ENCODE data around the gene ADGRG3.

The ADGRG3 gene

GRCh38 chr16:57686577-57686976 lies 18.5 kb downstream of the ADGRG3 start:
- DNase-seq (ENCODE audit: low spot score) = no peak
- TF ChIP-seq, protein P1, sequence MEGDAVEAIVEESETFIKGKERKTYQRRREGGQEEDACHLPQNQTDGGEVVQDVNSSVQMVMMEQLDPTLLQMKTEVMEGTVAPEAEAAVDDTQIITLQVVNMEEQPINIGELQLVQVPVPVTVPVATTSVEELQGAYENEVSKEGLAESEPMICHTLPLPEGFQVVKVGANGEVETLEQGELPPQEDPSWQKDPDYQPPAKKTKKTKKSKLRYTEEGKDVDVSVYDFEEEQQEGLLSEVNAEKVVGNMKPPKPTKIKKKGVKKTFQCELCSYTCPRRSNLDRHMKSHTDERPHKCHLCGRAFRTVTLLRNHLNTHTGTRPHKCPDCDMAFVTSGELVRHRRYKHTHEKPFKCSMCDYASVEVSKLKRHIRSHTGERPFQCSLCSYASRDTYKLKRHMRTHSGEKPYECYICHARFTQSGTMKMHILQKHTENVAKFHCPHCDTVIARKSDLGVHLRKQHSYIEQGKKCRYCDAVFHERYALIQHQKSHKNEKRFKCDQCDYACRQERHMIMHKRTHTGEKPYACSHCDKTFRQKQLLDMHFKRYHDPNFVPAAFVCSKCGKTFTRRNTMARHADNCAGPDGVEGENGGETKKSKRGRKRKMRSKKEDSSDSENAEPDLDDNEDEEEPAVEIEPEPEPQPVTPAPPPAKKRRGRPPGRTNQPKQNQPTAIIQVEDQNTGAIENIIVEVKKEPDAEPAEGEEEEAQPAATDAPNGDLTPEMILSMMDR (IDR thresholded peaks at IDR 0.05; ENCODE audit: extremely low read depth, missing control alignments) = no peak

DNA sequence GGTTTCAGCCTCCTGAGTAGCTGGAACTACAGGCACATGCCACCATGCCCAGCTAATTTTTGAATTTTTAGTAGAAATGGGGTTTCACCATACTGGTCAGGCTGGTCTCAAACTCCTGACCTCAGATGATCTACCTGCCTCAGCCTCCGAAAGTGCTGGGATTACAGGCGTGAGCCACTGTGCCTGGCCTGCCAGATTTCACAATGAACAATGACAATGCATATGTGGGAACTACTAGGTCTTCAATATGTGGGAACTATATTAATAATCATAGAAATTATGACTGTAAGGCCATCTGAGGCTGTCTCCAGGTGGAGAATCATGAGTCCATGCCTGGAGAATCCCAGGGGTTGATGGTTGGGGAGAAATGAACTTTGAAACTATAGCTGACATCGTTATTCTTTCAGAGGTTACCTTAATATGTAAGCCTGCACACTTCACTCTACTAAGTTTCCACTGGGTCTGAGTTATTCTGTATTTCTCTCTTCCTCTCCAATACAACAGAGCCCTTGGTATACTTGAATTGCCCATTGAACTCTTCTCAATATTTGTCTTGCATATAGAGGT lies 19.3 kb downstream of the ADGRG3 start:
- TF ChIP-seq, protein P1 (IDR thresholded peaks at IDR 0.05; ENCODE audit: extremely low read depth, missing control alignments) = no peak

DNA sequence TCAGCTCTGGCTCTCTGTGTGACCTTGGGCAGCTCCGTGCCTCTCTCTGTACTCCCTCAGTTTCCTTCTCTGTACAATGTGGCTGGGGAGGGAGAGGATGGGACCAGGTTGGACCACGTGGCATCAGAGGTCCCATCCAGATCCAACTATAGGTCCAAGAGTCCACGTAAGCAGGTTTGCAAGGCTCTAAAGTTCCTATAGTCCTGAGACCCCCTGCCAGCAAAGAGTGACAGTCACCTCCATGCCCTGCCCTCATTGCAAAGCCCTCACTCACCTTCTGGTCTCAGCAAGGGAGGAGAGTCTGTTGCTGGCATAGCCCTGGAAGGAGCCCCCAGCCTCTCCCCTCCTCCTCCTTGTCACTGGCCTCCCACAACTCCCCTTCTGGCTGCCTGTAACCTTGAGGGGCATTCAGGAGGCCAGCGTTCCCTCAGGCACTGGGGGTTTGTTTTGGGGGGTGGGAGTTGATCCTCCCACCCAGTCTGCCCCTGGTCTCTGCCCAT lies 20.4 kb downstream of the ADGRG3 start:
- TF ChIP-seq, protein P1 (IDR thresholded peaks at IDR 0.05; ENCODE audit: extremely low read depth, missing control alignments) = no peak
- no peak for DNase-seq (ENCODE audit: low spot score)

More for the DNA sequence above, 19.3 kb downstream of the ADGRG3 start:
- DNase-seq (ENCODE audit: low spot score) = no peak

DNA sequence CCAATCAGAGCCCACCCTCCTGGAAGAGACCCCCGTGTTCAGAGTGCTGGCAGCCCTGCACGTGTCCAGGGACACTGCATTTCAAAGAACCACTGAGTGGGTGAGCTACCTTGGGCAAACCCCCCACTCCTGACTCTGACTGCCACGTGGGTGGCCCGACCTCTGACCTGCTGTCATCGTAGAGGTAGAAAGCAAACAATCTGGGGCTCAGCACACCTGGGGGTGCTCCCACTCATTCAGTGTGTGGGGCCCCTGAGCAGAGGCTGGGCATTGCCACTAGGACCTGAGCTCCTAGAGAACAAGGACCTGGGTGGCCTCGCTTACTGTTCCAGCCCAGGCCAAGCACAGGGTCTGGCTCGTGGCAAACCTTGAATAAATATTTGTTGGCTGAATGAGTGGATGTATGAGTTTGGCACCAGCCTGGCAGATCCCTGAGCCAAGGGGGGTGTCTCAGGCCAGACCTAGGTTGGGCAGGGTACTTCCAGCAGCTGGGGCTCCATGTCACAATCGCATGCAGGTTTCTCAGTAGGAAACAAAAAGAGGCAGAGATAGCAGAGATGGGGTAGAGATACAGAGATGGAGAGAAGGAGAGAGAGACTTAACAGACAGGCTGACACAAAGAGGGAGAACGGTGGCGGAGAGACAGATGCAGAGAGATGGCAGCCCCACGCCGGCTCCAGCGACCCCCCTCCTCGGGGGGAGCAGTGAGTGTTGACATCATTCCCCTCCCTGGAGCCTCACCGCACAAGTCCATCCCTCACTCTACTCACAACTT lies 21.1 kb downstream of the ADGRG3 start:
- TF ChIP-seq, protein P1 (IDR thresholded peaks at IDR 0.05; ENCODE audit: extremely low read depth, missing control alignments) = no peak
- DNase-seq (ENCODE audit: low spot score) = no peak

- DNase-seq (ENCODE audit: low spot score) = peak; percentile 75
- TF ChIP-seq, protein P1 (IDR thresholded peaks at IDR 0.05; ENCODE audit: extremely low read depth, missing control alignments) = no peak
Measured at GRCh38 chr16:57689762-57690558, 21.9 kb downstream of the ADGRG3 start.

DNA sequence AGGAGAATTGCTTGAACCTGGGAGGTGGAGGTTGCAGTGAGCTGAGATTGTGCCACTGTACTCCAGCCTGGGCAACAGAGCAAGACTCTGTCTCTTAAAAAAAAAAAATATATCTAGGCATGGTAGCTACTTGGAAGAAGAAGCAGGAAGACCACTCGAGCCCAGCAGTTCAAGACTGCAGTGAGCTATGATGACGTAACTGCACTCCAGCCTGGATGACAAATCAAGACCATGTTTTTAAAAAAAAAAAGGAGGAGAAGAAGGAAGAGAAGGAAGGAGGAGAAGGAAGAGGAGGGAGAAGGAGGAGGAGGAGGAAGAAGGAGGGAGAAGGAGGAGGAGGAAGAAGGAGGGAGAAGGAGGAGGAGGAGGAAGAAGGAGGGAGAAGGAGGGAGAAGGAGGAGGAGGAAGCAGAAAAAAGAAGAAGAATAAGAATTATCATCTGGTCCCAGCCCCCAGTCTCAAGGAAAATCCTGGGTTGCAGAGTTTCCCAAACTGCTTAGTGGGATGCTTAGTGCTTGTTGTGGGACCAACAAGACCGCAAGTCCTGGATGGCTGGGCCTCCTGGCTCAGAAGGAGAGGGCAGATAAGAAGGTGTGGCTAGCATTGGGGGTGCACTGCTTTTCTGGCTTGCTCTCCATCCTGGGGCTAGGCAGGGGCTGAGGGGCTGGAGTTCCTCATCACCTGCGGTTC lies 22.8 kb downstream of the ADGRG3 start:
- no peak for DNase-seq (ENCODE audit: low spot score)

More for the DNA sequence above, 22.8 kb downstream of the ADGRG3 start:
- TF ChIP-seq, protein P1 (IDR thresholded peaks at IDR 0.05; ENCODE audit: extremely low read depth, missing control alignments) = no peak
